B cell (primary cell): Measurements from ENCODE around the gene METAP1D. TPM values are rescaled to one million over a fixed set of nuclear protein-coding genes. Genes with fewer than 3 reads are reported as not detected.

Source experiments
- ATAC-seq: fragments of 200-7000 bp; cut with Tn5 transposase; one replicate; pipeline ENCODE4 v1.10.0; 2021; ENCODE audit warnings: low read depth, mild to moderate bottlenecking, moderate number of reproducible peaks, moderate library complexity
- CTCF ChIA-PET: fragments of 350-600 bp; sonication (Branson Sonifier 250); formaldehyde crosslinking; loops from one replicate; lab custom pipeline; 2021; ENCODE audit warnings: antibody characterized with exemption, inconsistent platforms; lab: Charles Lee
- POLR2A ChIA-PET: fragments of 350-600 bp; sonication (Branson Sonifier 250); formaldehyde crosslinking; loops from one replicate; lab custom pipeline; 2021; ENCODE audit warnings: antibody characterized with exemption; lab: Charles Lee
- DNase-seq: peaks from one replicate; pipeline ENCODE4 v3.0.0; 2013
- H2AFZ ChIP-seq: 2 replicates; pipeline ENCODE4 v1.6.1; 2012; ENCODE audit warnings: mild to moderate bottlenecking, low read depth, low read length; ENCODE audit not compliant: insufficient read depth, poor library complexity, severe bottlenecking
- H3K27ac ChIP-seq, 2 donors: 1 replicate in 1 of 2; 2 replicates in 1 of 2; pipeline ENCODE4 v1.5.1; 2012 to 2013; ENCODE audit warnings: low read length in 2 of 2, mild to moderate bottlenecking in 2 of 2, moderate library complexity in 1 of 2
- H3K27me3 ChIP-seq, 4 experiments: fragments of 200-600 bp in 1 of 4; sonication (generic) in 1 of 4; replicated peaks in 1 of 4; 1 replicate in 2 of 4; 2 replicates in 2 of 4; pipeline versions ENCODE4 v1.6.1 to v1.7.0; 2013 to 2016; ENCODE audit warnings: low read length in 3 of 4, mild to moderate bottlenecking in 2 of 4, mixed read lengths in 1 of 4, moderate library complexity in 1 of 4; ENCODE audit not compliant: insufficient read depth in 4 of 4, control insufficient read depth in 3 of 4; ENCODE audit errors: control extremely low read depth in 1 of 4
- H3K36me3 ChIP-seq, 2 experiments: replicated peaks in 1 of 2; 1 replicate in 1 of 2; 2 replicates in 1 of 2; pipeline versions ENCODE4 v1.6.1 to v1.7.1; 2013; ENCODE audit warnings: low read length in 1 of 2; ENCODE audit not compliant: insufficient read depth in 2 of 2, control insufficient read depth in 1 of 2; ENCODE audit errors: control extremely low read depth in 1 of 2, extremely low read depth in 1 of 2
- H3K4me1 ChIP-seq, 2 donors: fragments of 200-600 bp in 1 of 2; sonication (generic) in 1 of 2; 1 replicate in 1 of 2; 2 replicates in 1 of 2; pipeline versions ENCODE4 v1.5.1 to v1.6.1; 2013 to 2017; ENCODE audit warnings: low read length in 2 of 2; ENCODE audit not compliant: control insufficient read depth in 2 of 2, insufficient read depth in 2 of 2
- H3K4me2 ChIP-seq: replicated peaks from 2 replicates; pipeline ENCODE3; 2012; ENCODE audit warnings: mild to moderate bottlenecking, low read depth, low read length; ENCODE audit not compliant: poor library complexity, severe bottlenecking
- H3K4me3 ChIP-seq, 5 experiments: fragments of 200-600 bp in 1 of 5; sonication (generic) in 1 of 5; 1 replicate in 3 of 5; 2 replicates in 2 of 5; pipeline versions ENCODE4 v1.5.1 to v1.7.0; 2011 to 2016; ENCODE audit warnings: low read length in 4 of 5, mild to moderate bottlenecking in 4 of 5, low read depth in 2 of 5, control low read depth in 1 of 5, moderate library complexity in 1 of 5; ENCODE audit not compliant: insufficient read depth in 1 of 5; ENCODE audit errors: control extremely low read depth in 1 of 5, extremely low read depth in 1 of 5
- H3K79me2 ChIP-seq: fragments of 200-600 bp; sonication (generic); one replicate; pipeline ENCODE4 v1.6.0; 2016; ENCODE audit warnings: low read length; ENCODE audit not compliant: control insufficient read depth, insufficient read depth
- H3K9ac ChIP-seq: fragments of 200-600 bp; sonication (generic); 2 replicates; pipeline ENCODE4 v1.6.1; 2017; ENCODE audit warnings: mild to moderate bottlenecking, low read length, moderate library complexity
- H3K9me3 ChIP-seq, 3 donors: one replicate each; pipeline versions ENCODE4 v1.6.1 to v1.7.1; 2013; ENCODE audit warnings: low read length in 2 of 3; ENCODE audit not compliant: control insufficient read depth in 2 of 3, insufficient read depth in 1 of 3; ENCODE audit errors: control extremely low read depth in 1 of 3
- H4K20me1 ChIP-seq: 2 replicates; pipeline ENCODE4 v1.6.0; 2012; ENCODE audit warnings: mild to moderate bottlenecking, low read length; ENCODE audit not compliant: insufficient read depth, control insufficient read depth, poor library complexity, severe bottlenecking
- H3K27ac Mint-ChIP-seq: one replicate; pipeline ENCODE4 v1.8.0; 2021; ENCODE audit warnings: mixed read lengths
- H3K27me3 Mint-ChIP-seq: one replicate; pipeline ENCODE4 v1.8.0; 2021; ENCODE audit warnings: mixed read lengths
- H3K4me1 Mint-ChIP-seq: one replicate; pipeline ENCODE4 v1.8.0; 2021; ENCODE audit warnings: mixed read lengths
- H3K4me3 Mint-ChIP-seq: one replicate; pipeline ENCODE4 v1.8.0; 2021; ENCODE audit warnings: mixed read lengths
- H3K9me3 Mint-ChIP-seq: one replicate; pipeline ENCODE4 v1.8.0; 2022; ENCODE audit warnings: mixed read lengths; ENCODE audit not compliant: insufficient read depth
- CTCF ChIP-seq: fragments of 200-600 bp; IDR thresholded peaks from one replicate; pipeline ENCODE4 v1.8.0; 2022; ENCODE audit warnings: antibody characterized with exemption, mild to moderate bottlenecking
- EZH2 ChIP-seq: IDR thresholded peaks from 2 replicates; pipeline ENCODE4 v1.6.1; 2012; ENCODE audit warnings: borderline replicate concordance, low read depth, mild to moderate bottlenecking, moderate library complexity, low read length; ENCODE audit not compliant: insufficient read depth, poor library complexity, severe bottlenecking
- WGBS: methylation state at CpG from one replicate; pipeline ENCODE4 v1.1.5; 2013; ENCODE audit warnings: missing lambda C conversion rate; ENCODE audit not compliant: insufficient coverage; 5-methylcytosine and 5-hydroxymethylcytosine counted together
- intact Hi-C: fragments of 100-400 bp; cut with micrococcal nuclease; formaldehyde crosslinking; loops from one replicate; pipeline ENCODE4 v1.10.0; 2022
- polyA plus RNA-seq: library from polyadenylated mRNA; depleted of rRNA; stranded (reverse); fragments of >200 nt; gene quantifications from 2 replicates; pipeline ENCODE4 v1.2.3, GENCODE V29; 2012
- total RNA-seq, 2 donors: library from RNA; stranded (reverse); fragments of 120-200 nt in 1 of 2; gene quantifications; 1 replicate in 1 of 2; 2 replicates in 1 of 2; pipeline versions ENCODE4 v1.2.3 to v1.2.4, GENCODE V29; 2013 to 2022

Gene METAP1D
- total and polyA plus RNA-seq, 2 donors (not counting 1 experiment from before 2014, with no cell fraction given): 7.8 to 8.9 TPM

GRCh38 chr2:172048508-172049503 lies 49.1 kb downstream of the METAP1D start:
- no peaks in the 10 kb centered on the region for H3K27me3 Mint-ChIP-seq
- Histone ChIP-seq H3K27me3 (no peaks in the 10 kb centered on the region), H3K4me3 (no peak overlapping the region), H3K36me3 (no peaks in the 10 kb centered on the region), H3K9ac (no peak overlapping the region), H3K27ac (no peak overlapping the region), H2AFZ (no peak overlapping the region), H4K20me1 (no peaks in the 10 kb centered on the region), H3K4me2 (no peak overlapping the region), H3K79me2 (no peaks in the 10 kb centered on the region), H3K4me1 (no peaks in the 10 kb centered on the region), H3K9me3 (no peaks in the 10 kb centered on the region)
- no peak for TF ChIP-seq CTCF
- TF ChIP-seq EZH2: no peak
- no peak overlapping the region for H3K27ac Mint-ChIP-seq
- ChIA-PET POLR2A (no interaction called here), CTCF (no interaction called here)
- ATAC-seq (no peak), DNase-seq (no peak)
- H3K9me3 Mint-ChIP-seq: no peaks in the 10 kb centered on the region
- H3K4me1 Mint-ChIP-seq: no peaks in the 10 kb centered on the region
- no CpG with 5 or more reads among the region's 6 CpGs for WGBS
- H3K4me3 Mint-ChIP-seq: no peak overlapping the region
- intact Hi-C loops: no loop called here

GRCh38 chr2:172049567-172050120 lies 49.9 kb downstream of the METAP1D start:
- no peak overlapping the region for H3K27ac ChIP-seq
- Mint-ChIP-seq H3K4me1 (no peaks in the 10 kb centered on the region), H3K27me3 (no peaks in the 10 kb centered on the region), H3K9me3 (no peaks in the 10 kb centered on the region), H3K27ac (no peak overlapping the region), H3K4me3 (no peak overlapping the region)
- no peaks in the 10 kb centered on the region for H3K4me1 ChIP-seq
- H3K9me3 ChIP-seq: no peaks in the 10 kb centered on the region
- no peak for TF ChIP-seq CTCF
- no peak for TF ChIP-seq EZH2
- DNase-seq (no peak), ATAC-seq (no peak)
- H3K27me3 ChIP-seq: no peaks in the 10 kb centered on the region
- H4K20me1 ChIP-seq: no peaks in the 10 kb centered on the region
- no peaks in the 10 kb centered on the region for H3K79me2 ChIP-seq
- H3K4me2 ChIP-seq: no peak overlapping the region
- ChIA-PET CTCF (interaction anchor here (0.9 kb wide), 1 partner anchor 12 kb away, joined by 4 read pairs; no protein-coding TSS in a partner anchor), POLR2A (no interaction called here)
- H3K9ac ChIP-seq: no peak overlapping the region
- H3K36me3 ChIP-seq: no peaks in the 10 kb centered on the region
- H2AFZ ChIP-seq: no peak overlapping the region
- whole genome bisulfite sequencing: no CpG with 5 or more reads among the region's 2 CpGs
- intact Hi-C loops: no loop called here
- H3K4me3 ChIP-seq: no peak overlapping the region
